C4-2B (cell line): ENCODE results near the gene ZC3H7B.
A peak's percentile ranks its signal among the peaks of the same experiment; 100 is the strongest.

Source experiments
- CTCF ChIP-seq: fragments of 450-650 bp; conservative IDR thresholded peaks from 2 replicates; pipeline ENCODE4 v1.5.1; 2017; ENCODE audit warnings: mild to moderate bottlenecking
- ZFX ChIP-seq: fragments of 450-650 bp; IDR thresholded peaks from 2 replicates; pipeline ENCODE4 v1.6.1; 2017

- no peak for TF ChIP-seq CTCF
- TF ChIP-seq ZFX: peak; percentile 83; the same call in 1 of the 2 replicates
Measured at GRCh38 chr22:41285441-41285819, 15.9 kb upstream of the ZC3H7B start.
